Breast epithelium (tissue), 3 donors: ENCODE data around the gene FOXD4L6.
"Not testable (repeated sequence)": the region's sequence is repeated elsewhere in the genome, so short reads cannot be mapped to it uniquely, and the experiment has no call there.

Experiments
- CTCF ChIP-seq, 3 donors: fragments of 450-650 bp; IDR thresholded peaks; one replicate each; pipeline ENCODE4 v1.5.1; 2016 to 2017; ENCODE audit warnings: antibody characterized with exemption in 3 of 3, mild to moderate bottlenecking in 3 of 3, moderate library complexity in 3 of 3
- POLR2A ChIP-seq: fragments of 450-650 bp; IDR thresholded peaks from one replicate; pipeline ENCODE4 v1.6.1; 2016; ENCODE audit warnings: antibody characterized with exemption, mild to moderate bottlenecking, moderate library complexity
- POLR2AphosphoS5 ChIP-seq, 3 donors: sonication (generic); formaldehyde crosslinking; IDR thresholded peaks; one replicate each; pipeline ENCODE4 v1.6.1; 2017; ENCODE audit warnings: antibody characterized with exemption in 3 of 3

- not testable (repeated sequence) for TF ChIP-seq POLR2A; CTCF (IDR thresholded peaks at IDR 0.05); POLR2AphosphoS5 (IDR thresholded peaks at IDR 0.05)
These were observed 2.5 kb downstream of the FOXD4L6 start for GRCh38 chr9:41125936-41126335.
